ENCODE measurements around the gene CSGALNACT2.

- TF ChIP-seq CTCF (IDR thresholded peaks at IDR 0.05) (no peak), POLR2A (IDR thresholded peaks at IDR 0.05) (no peak)
Measured at GRCh38 chr10:43121444-43121843, 16.8 kb upstream of the CSGALNACT2 start.

Measured in testis (tissue), 2 donors.